ENCODE data around the gene GART.

GART gene

GRCh38 chr21:33458861-33459260, 83.1 kb downstream of the GART start:
- no peak for DNase-seq

DNA sequence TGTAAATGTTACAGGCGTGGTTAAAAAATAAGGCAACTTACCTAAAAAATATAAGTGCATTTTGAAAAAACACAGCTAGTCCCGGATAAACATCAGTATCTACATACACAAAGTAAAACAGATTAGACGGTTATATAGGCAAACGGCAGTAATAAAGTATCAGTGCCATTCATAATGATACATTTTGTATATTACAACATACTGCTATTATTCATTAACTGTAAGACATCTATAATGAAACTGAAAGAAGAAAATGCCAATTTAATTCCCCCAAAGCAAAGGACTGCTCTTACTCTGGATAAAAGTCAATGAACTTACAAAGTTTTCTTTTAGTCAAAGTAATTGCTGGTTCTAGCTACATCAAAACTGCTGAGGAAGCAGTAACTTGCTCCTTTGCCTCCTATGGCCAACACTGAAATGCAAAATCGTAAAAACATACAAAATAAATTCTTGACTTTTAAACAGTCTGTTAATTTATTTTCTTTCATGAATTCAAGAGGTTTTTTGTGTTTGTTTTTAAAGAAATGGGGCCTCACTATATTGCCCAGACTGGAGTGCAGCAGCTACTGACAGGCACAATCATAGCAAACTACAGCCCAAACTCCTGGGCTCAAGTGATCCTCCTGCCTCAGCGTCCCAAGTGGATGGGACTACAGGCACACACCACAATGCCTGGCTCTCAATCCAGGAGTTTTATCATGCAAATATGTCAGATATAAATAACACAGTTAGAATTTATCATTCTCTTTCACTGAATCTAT, 86.1 kb downstream of the GART start:
- no peak for DNase-seq

All from stimulated activated CD4-positive, alpha-beta T cell treated with anti-CD3 and anti-CD28 coated beads, Interleukin-4, amount 100 ng/mL, for 1 hour (primary cell).